Activated CD8-positive, alpha-beta memory T cell treated with anti-CD3 and anti-CD28 coated beads, Interleukin-2, amount 50 U/mL, for 1 hour (primary cell): ENCODE measurements around the gene HMSD.
"Not testable (repeated sequence)": the region's sequence is repeated elsewhere in the genome, so short reads cannot be mapped to it uniquely, and the experiment has no call there.

ENCODE experiments used
- DNase-seq: peaks from one replicate; pipeline ENCODE4 v3.0.0-alpha.2; 2020; ENCODE audit errors: extremely low read depth

Gene HMSD

GRCh38 chr18:63949068-63949737 is at the start of gene HMSD:
Gene HMSD (plus strand): TSS chr18:63949301. CDS start chr18:63953456, 4,155 bp downstream.
- no peak for DNase-seq

- DNase-seq: no peak
Observed at GRCh38 chr18:63903851-63904570, 45.1 kb upstream of the HMSD start.

- DNase-seq: no peak
Observed at GRCh38 chr18:63904694-63905093, 44.4 kb upstream of the HMSD start.

GRCh38 chr18:63905361-63905760 is 43.7 kb upstream of the HMSD start:
- DNase-seq: no peak

- no peak for DNase-seq
Observed at GRCh38 chr18:63906056-63906455, 43.0 kb upstream of the HMSD start.

- DNase-seq: no peak
Observed at GRCh38 chr18:63907664-63908063, 41.4 kb upstream of the HMSD start, which contains the start of gene SERPINB10. Gene SERPINB10 (plus strand): TSS chr18:63907958. CDS start chr18:63915511, 7,553 bp downstream.

- DNase-seq: no peak
Observed at GRCh38 chr18:63908858-63909257, 40.2 kb upstream of the HMSD start.

GRCh38 chr18:63909870-63910269 is 39.2 kb upstream of the HMSD start:
- DNase-seq: no peak

- DNase-seq: no peak
Observed at GRCh38 chr18:63917817-63918216, 31.3 kb upstream of the HMSD start.

GRCh38 chr18:63922049-63922448 is 27.1 kb upstream of the HMSD start:
- DNase-seq: no peak

- no peak for DNase-seq
Observed at GRCh38 chr18:63924551-63924950, 24.6 kb upstream of the HMSD start.

GRCh38 chr18:63928331-63928730 is 20.8 kb upstream of the HMSD start:
- DNase-seq: no peak

GRCh38 chr18:63929369-63929768 is 19.7 kb upstream of the HMSD start:
- not testable (repeated sequence) for DNase-seq

- no peak for DNase-seq
Observed at GRCh38 chr18:63930773-63931354, 18.2 kb upstream of the HMSD start.

GRCh38 chr18:63936156-63936931 is 12.8 kb upstream of the HMSD start:
- no peak for DNase-seq

GRCh38 chr18:63936932-63937393 is 12.1 kb upstream of the HMSD start:
- no peak for DNase-seq

GRCh38 chr18:63940008-63940407 is 9.1 kb upstream of the HMSD start:
- DNase-seq: no peak

- not testable (repeated sequence) for DNase-seq
Observed at GRCh38 chr18:63940543-63941050, 8.5 kb upstream of the HMSD start.

GRCh38 chr18:63947051-63947790 is 1.9 kb upstream of the HMSD start:
- no peak for DNase-seq

- no peak for DNase-seq
Observed at GRCh38 chr18:63951302-63951705, 2.2 kb downstream of the HMSD start.

- DNase-seq: no peak
Observed at GRCh38 chr18:63953811-63954210, 4.7 kb downstream of the HMSD start.
